ENCODE measurements around the gene MYDGF.

Gene MYDGF

DNA sequence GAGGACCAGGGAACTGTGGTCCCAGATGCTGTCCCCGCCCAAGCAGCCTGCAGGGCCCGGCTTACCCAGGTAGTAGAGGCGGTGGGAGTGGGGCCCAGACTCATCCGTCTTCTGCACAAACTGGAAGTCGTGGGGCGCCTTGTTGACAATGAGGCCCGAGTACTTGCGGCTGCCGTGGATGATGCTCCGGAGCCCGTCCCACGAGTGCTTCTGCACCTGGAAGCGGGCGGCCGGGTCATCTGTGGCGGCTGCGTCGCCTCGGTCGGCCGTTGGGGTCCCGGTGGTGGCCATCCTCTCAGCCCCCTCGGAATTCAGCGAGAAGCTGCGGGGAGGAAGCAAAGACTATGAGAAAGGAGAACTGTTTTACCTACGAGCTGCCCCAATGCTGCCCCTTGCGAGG, 43.9 kb upstream of the MYDGF start:
- H3K27ac ChIP-seq (ENCODE audit: low read depth, low read length, poor library complexity, severe bottlenecking): no peak overlapping the region
- H3K4me2 ChIP-seq (ENCODE audit: low read length): no peak overlapping the region
- H4K20me1 ChIP-seq (ENCODE audit: insufficient read depth, low read length): no peaks in the 10 kb centered on the region
- H3K79me2 ChIP-seq (ENCODE audit: insufficient read depth, low read length): no peaks in the 10 kb centered on the region
- H3K4me1 ChIP-seq (ENCODE audit: insufficient read depth, low read length, severe bottlenecking): no peaks in the 10 kb centered on the region
- no peaks in the 10 kb centered on the region for H3K9me3 ChIP-seq (ENCODE audit: low read length)
- no peak overlapping the region for H3K9ac ChIP-seq (ENCODE audit: low read length)
- no peak overlapping the region for H3K4me3 ChIP-seq (ENCODE audit: low read depth, low read length, poor library complexity, severe bottlenecking)
- no peaks in the 10 kb centered on the region for H3K27me3 ChIP-seq (ENCODE audit: insufficient read depth, low read length)
- H2AFZ ChIP-seq (ENCODE audit: low read length): no peak overlapping the region
- H3F3A ChIP-seq (ENCODE audit: insufficient read depth, low read length): no peaks in the 10 kb centered on the region
- H3K36me3 ChIP-seq (ENCODE audit: insufficient read depth, low read length): peaks cover 79% of the 10 kb centered on the region
- H3K9me2 ChIP-seq (ENCODE audit: low read depth, low read length): no peaks in the 10 kb centered on the region
- TF ChIP-seq, protein P1, sequence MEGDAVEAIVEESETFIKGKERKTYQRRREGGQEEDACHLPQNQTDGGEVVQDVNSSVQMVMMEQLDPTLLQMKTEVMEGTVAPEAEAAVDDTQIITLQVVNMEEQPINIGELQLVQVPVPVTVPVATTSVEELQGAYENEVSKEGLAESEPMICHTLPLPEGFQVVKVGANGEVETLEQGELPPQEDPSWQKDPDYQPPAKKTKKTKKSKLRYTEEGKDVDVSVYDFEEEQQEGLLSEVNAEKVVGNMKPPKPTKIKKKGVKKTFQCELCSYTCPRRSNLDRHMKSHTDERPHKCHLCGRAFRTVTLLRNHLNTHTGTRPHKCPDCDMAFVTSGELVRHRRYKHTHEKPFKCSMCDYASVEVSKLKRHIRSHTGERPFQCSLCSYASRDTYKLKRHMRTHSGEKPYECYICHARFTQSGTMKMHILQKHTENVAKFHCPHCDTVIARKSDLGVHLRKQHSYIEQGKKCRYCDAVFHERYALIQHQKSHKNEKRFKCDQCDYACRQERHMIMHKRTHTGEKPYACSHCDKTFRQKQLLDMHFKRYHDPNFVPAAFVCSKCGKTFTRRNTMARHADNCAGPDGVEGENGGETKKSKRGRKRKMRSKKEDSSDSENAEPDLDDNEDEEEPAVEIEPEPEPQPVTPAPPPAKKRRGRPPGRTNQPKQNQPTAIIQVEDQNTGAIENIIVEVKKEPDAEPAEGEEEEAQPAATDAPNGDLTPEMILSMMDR (IDR thresholded peaks at IDR 0.05; ENCODE audit: low read length): no peak
- no peak for TF ChIP-seq EZH2 (IDR thresholded peaks at IDR 0.05; ENCODE audit: borderline replicate concordance, low read length)

GRCh38 chr19:4713384-4713951, 43.3 kb upstream of the MYDGF start:
- Histone ChIP-seq H3K27me3 (ENCODE audit: insufficient read depth, low read length) (no peaks in the 10 kb centered on the region), H3F3A (ENCODE audit: insufficient read depth, low read length) (no peaks in the 10 kb centered on the region), H2AFZ (ENCODE audit: low read length) (no peak overlapping the region), H3K4me3 (ENCODE audit: low read depth, low read length, poor library complexity, severe bottlenecking) (no peak overlapping the region), H4K20me1 (ENCODE audit: insufficient read depth, low read length) (no peaks in the 10 kb centered on the region), H3K9me3 (ENCODE audit: low read length) (no peaks in the 10 kb centered on the region), H3K4me1 (ENCODE audit: insufficient read depth, low read length, severe bottlenecking) (no peaks in the 10 kb centered on the region), H3K36me3 (ENCODE audit: insufficient read depth, low read length) (peaks cover 75% of the 10 kb centered on the region), H3K27ac (ENCODE audit: low read depth, low read length, poor library complexity, severe bottlenecking) (no peak overlapping the region), H3K79me2 (ENCODE audit: insufficient read depth, low read length) (no peaks in the 10 kb centered on the region), H3K9me2 (ENCODE audit: low read depth, low read length) (no peaks in the 10 kb centered on the region), H3K4me2 (ENCODE audit: low read length) (no peak overlapping the region), H3K9ac (ENCODE audit: low read length) (no peak overlapping the region)
- no peak for TF ChIP-seq EZH2 (IDR thresholded peaks at IDR 0.05; ENCODE audit: borderline replicate concordance, low read length)
- TF ChIP-seq, protein P1 (IDR thresholded peaks at IDR 0.05; ENCODE audit: low read length): no peak

- Histone ChIP-seq H3K9ac (ENCODE audit: low read length) (no peak overlapping the region), H3K4me1 (ENCODE audit: insufficient read depth, low read length, severe bottlenecking) (no peaks in the 10 kb centered on the region), H3K36me3 (ENCODE audit: insufficient read depth, low read length) (peaks cover 68% of the 10 kb centered on the region), H3K9me3 (ENCODE audit: low read length) (no peaks in the 10 kb centered on the region), H3K79me2 (ENCODE audit: insufficient read depth, low read length) (no peaks in the 10 kb centered on the region), H3F3A (ENCODE audit: insufficient read depth, low read length) (no peaks in the 10 kb centered on the region), H3K27me3 (ENCODE audit: insufficient read depth, low read length) (no peaks in the 10 kb centered on the region), H3K27ac (ENCODE audit: low read depth, low read length, poor library complexity, severe bottlenecking) (no peak overlapping the region), H3K4me3 (ENCODE audit: low read depth, low read length, poor library complexity, severe bottlenecking) (no peak overlapping the region), H3K4me2 (ENCODE audit: low read length) (no peak overlapping the region), H2AFZ (ENCODE audit: low read length) (no peak overlapping the region), H3K9me2 (ENCODE audit: low read depth, low read length) (no peaks in the 10 kb centered on the region), H4K20me1 (ENCODE audit: insufficient read depth, low read length) (no peaks in the 10 kb centered on the region)
- TF ChIP-seq EZH2 (IDR thresholded peaks at IDR 0.05; ENCODE audit: borderline replicate concordance, low read length): no peak
- TF ChIP-seq, protein P1 (IDR thresholded peaks at IDR 0.05; ENCODE audit: low read length): no peak
These were observed 42.6 kb upstream of the MYDGF start for GRCh38 chr19:4712771-4713170.

All from OCI-LY1 (cell line).